Caco-2 (cell line): ENCODE results near the gene ARFIP1. TPM values are rescaled to one million over a fixed set of nuclear protein-coding genes. Genes with fewer than 3 reads are reported as not detected.
"Not testable (repeated sequence)": the region's sequence is repeated elsewhere in the genome, so short reads cannot be mapped to it uniquely, and the experiment has no call there.

ENCODE experiments used
- BruUV-seq: library from RNA; stranded (reverse); fragments of 400-500 nt; replicated peaks from 2 replicates; lab custom pipeline; 2021; lab: Mats Ljungman, UMichigan
- CTCF ChIA-PET: fragments of 300-600 bp; sonication (Branson Sonifier 250); formaldehyde crosslinking; loops from one replicate; lab custom pipeline; 2022; ENCODE audit warnings: antibody characterized with exemption; lab: Charles Lee
- POLR2A ChIA-PET: fragments of 300-600 bp; sonication (Branson Sonifier 250); formaldehyde crosslinking; loops from one replicate; lab custom pipeline; 2022; ENCODE audit warnings: antibody characterized with exemption; lab: Charles Lee
- DNase-seq, 2 experiments: peaks; one replicate each; pipeline versions ENCODE4 v3.0.0 to v3.0.0-alpha.2; 2020 to 2022
- H3K27me3 ChIP-seq: replicated peaks from 2 replicates; pipeline ENCODE4 v1.6.0; 2011; ENCODE audit warnings: low read length; ENCODE audit not compliant: control insufficient read depth, insufficient read depth
- H3K36me3 ChIP-seq: 2 replicates; pipeline ENCODE4 v1.5.1; 2011; ENCODE audit warnings: low read length; ENCODE audit not compliant: control insufficient read depth, insufficient read depth
- H3K4me1 ChIP-seq: fragments of 250-450 bp; sonication (Bioruptor Pico); 2 replicates; pipeline ENCODE4 v1.5.1; 2020; ENCODE audit warnings: mild to moderate bottlenecking
- H3K4me3 ChIP-seq: 2 replicates; pipeline ENCODE4 v1.5.1; 2011; ENCODE audit warnings: low read depth, mild to moderate bottlenecking, control low read depth, low read length
- H3K9me3 ChIP-seq: fragments of 250-450 bp; sonication (Bioruptor Pico); 2 replicates; pipeline ENCODE4 v1.5.1; 2020; ENCODE audit warnings: mild to moderate bottlenecking, moderate library complexity
- H3K27ac Mint-ChIP-seq: one replicate; pipeline ENCODE4 v1.8.0; 2022; ENCODE audit warnings: mixed read lengths; ENCODE audit not compliant: unreplicated experiment
- H3K27me3 Mint-ChIP-seq: one replicate; pipeline ENCODE4 v1.8.0; 2022; ENCODE audit warnings: mixed read lengths; ENCODE audit not compliant: insufficient read depth, unreplicated experiment
- H3K36me3 Mint-ChIP-seq: one replicate; pipeline ENCODE4 v1.8.0; 2022; ENCODE audit warnings: mild to moderate bottlenecking, mixed read lengths; ENCODE audit not compliant: insufficient read depth, unreplicated experiment
- H3K4me1 Mint-ChIP-seq: one replicate; pipeline ENCODE4 v1.8.0; 2022; ENCODE audit warnings: low read depth, mixed read lengths; ENCODE audit not compliant: unreplicated experiment
- H3K4me3 Mint-ChIP-seq: one replicate; pipeline ENCODE4 v1.8.0; 2022; ENCODE audit warnings: mild to moderate bottlenecking, moderate library complexity, mixed read lengths; ENCODE audit not compliant: unreplicated experiment
- H3K9me3 Mint-ChIP-seq: one replicate; pipeline ENCODE4 v1.8.0; 2022; ENCODE audit warnings: mixed read lengths; ENCODE audit not compliant: unreplicated experiment
- intact Hi-C: fragments of 100-400 bp; cut with micrococcal nuclease; formaldehyde crosslinking; loops from one replicate; pipeline ENCODE4 v1.10.0; 2022; ENCODE audit not compliant: unreplicated experiment
- total RNA-seq: library from RNA; stranded (reverse); gene quantifications from 2 replicates; pipeline ENCODE4 v1.2.3, GENCODE V29; 2022
- TF ChIP-seq, protein P1 (sequence below), 2 experiments: fragments of 200-600 bp in 1 of 2; IDR thresholded peaks; 1 replicate in 1 of 2; 2 replicates in 1 of 2; pipeline versions ENCODE4 v1.5.1 to v1.8.0; 2011 to 2022; ENCODE audit warnings: antibody characterized with exemption in 1 of 2, control low read depth in 1 of 2, inconsistent platforms in 1 of 2, low read depth in 1 of 2, low read length in 1 of 2, mild to moderate bottlenecking in 1 of 2, moderate library complexity in 1 of 2; ENCODE audit not compliant: insufficient read depth in 1 of 2, severe bottlenecking in 1 of 2, unreplicated experiment in 1 of 2

The ARFIP1 gene
- total RNA-seq, 1 experiment from 2014 or later: 31.9 TPM

DNA sequence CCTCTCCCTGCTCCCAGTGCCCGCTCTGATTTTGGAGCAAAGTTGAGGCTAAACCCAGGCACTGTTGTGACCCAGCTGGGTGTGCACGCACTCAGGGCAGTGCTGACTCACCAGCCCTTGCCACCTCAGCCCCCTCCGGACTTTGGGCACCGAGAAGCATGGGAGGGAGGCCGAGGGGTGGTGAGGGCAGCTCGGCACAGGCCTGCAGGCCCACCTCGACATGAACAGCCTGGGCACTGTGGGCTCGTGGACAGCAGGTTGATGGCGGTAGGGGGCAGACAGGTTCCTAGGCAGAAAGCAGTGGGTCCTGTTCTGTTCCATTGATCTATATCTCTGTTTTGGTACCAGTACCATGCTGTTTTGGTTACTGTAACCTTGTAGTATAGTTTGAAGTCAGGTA, 31.1 kb upstream of the ARFIP1 start:
- H3K27ac Mint-ChIP-seq: no peak overlapping the region
- H3K36me3 Mint-ChIP-seq: no peaks in the 10 kb centered on the region
- no peaks in the 10 kb centered on the region for H3K9me3 ChIP-seq
- BruUV-seq: no TSS peak
- no peaks in the 10 kb centered on the region for H3K36me3 ChIP-seq
- H3K27me3 Mint-ChIP-seq: no peaks in the 10 kb centered on the region
- no peaks in the 10 kb centered on the region for H3K27me3 ChIP-seq
- intact Hi-C loops: no loop called here
- POLR2A ChIA-PET: no interaction called here
- CTCF ChIA-PET: no interaction called here
- no peaks in the 10 kb centered on the region for H3K4me1 ChIP-seq
- no peak for DNase-seq
- TF ChIP-seq, protein P1, sequence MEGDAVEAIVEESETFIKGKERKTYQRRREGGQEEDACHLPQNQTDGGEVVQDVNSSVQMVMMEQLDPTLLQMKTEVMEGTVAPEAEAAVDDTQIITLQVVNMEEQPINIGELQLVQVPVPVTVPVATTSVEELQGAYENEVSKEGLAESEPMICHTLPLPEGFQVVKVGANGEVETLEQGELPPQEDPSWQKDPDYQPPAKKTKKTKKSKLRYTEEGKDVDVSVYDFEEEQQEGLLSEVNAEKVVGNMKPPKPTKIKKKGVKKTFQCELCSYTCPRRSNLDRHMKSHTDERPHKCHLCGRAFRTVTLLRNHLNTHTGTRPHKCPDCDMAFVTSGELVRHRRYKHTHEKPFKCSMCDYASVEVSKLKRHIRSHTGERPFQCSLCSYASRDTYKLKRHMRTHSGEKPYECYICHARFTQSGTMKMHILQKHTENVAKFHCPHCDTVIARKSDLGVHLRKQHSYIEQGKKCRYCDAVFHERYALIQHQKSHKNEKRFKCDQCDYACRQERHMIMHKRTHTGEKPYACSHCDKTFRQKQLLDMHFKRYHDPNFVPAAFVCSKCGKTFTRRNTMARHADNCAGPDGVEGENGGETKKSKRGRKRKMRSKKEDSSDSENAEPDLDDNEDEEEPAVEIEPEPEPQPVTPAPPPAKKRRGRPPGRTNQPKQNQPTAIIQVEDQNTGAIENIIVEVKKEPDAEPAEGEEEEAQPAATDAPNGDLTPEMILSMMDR (IDR thresholded peaks at IDR 0.05; ENCODE audit: insufficient read depth in 1 of 2, low read depth in 1 of 2, low read length in 1 of 2, severe bottlenecking in 1 of 2, unreplicated experiment in 1 of 2): no peak
- no peaks in the 10 kb centered on the region for H3K4me1 Mint-ChIP-seq
- no peak overlapping the region for H3K4me3 Mint-ChIP-seq
- no peaks in the 10 kb centered on the region for H3K9me3 Mint-ChIP-seq
- H3K4me3 ChIP-seq: no peak overlapping the region

DNA sequence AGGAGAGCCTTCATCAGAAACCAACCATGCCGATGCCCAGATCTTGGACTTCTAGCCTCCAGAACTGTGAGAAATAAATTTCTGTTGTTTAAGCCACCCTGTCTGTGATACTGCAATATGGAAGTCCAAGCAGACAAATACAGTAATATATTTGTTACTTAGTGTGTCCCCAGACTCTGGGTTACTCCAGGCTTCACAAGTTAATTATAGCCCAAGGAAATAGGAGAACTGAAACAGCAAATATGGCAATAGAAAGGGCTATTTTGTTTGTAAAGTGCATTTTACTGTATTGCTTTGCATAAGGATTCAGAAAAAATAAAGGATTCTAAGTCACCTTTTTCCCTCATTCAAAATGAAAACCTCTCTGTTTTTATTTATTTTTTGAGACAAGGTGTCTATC, 16.0 kb upstream of the ARFIP1 start:
- intact Hi-C loops: no loop called here
- TF ChIP-seq, protein P1 (IDR thresholded peaks at IDR 0.05; ENCODE audit: insufficient read depth in 1 of 2, low read depth in 1 of 2, low read length in 1 of 2, severe bottlenecking in 1 of 2, unreplicated experiment in 1 of 2): no peak
- ChIA-PET CTCF (no interaction called here), POLR2A (no interaction called here)
- H3K27me3 ChIP-seq: no peaks in the 10 kb centered on the region
- no peaks in the 10 kb centered on the region for H3K36me3 ChIP-seq
- no peak overlapping the region for H3K4me3 Mint-ChIP-seq
- H3K4me1 Mint-ChIP-seq: no peaks in the 10 kb centered on the region
- H3K4me3 ChIP-seq: no peak overlapping the region
- no peaks in the 10 kb centered on the region for H3K36me3 Mint-ChIP-seq
- no peaks in the 10 kb centered on the region for H3K9me3 Mint-ChIP-seq
- DNase-seq: no peak
- no peaks in the 10 kb centered on the region for H3K9me3 ChIP-seq
- BruUV-seq: no TSS peak
- no peaks in the 10 kb centered on the region for H3K27me3 Mint-ChIP-seq
- H3K4me1 ChIP-seq: no peaks in the 10 kb centered on the region
- H3K27ac Mint-ChIP-seq: no peak overlapping the region

DNA sequence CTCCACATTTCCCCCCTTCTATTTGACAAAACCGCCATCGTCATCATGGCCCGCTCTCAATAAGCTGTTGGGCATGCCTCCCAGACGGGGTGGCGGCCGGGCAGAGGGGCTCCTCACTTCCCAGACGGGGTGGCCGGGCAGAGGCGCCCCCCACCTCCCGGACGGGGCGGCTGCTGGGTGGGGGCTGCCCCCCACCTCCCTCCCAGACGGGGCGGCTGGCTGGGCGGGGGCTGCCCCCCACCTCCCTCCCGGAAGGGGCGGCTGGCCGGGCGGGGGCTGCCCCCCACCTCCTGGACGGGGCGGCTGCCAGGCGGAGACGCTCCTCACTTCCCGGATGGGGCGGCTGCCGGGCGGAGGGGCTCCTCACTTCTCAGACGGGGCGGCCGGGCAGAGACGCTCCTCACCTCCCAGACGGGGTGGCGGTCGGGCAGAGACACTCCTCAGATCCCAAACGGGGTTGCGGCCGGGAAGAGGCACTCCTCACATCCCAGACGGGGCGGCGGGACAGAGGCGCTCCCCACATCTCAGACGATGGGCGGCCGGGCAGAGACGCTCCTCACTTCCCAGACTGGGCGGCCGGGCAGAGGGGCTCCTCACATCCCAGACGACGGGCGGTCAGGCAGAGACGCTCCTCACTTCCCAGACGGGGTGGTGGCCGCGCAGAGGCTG, 14.6 kb upstream of the ARFIP1 start:
- H3K9me3 ChIP-seq, intact Hi-C loops, H3K27ac Mint-ChIP-seq, BruUV-seq, H3K27me3 Mint-ChIP-seq, DNase-seq, H3K4me3 ChIP-seq, POLR2A ChIA-PET, H3K9me3 Mint-ChIP-seq, H3K4me1 ChIP-seq, H3K36me3 Mint-ChIP-seq, H3K4me3 Mint-ChIP-seq, H3K36me3 ChIP-seq, CTCF ChIA-PET, H3K27me3 ChIP-seq, H3K4me1 Mint-ChIP-seq: not testable (repeated sequence)
